PC-3 (cell line): ENCODE results near the gene RIMS4.

Experiments used
- CTCF ChIP-seq: fragments of 300-600 bp; sonication (generic); conservative IDR thresholded peaks from 2 replicates; pipeline ENCODE4 v1.5.1; 2017; ENCODE audit warnings: antibody characterized with exemption, low read depth, mild to moderate bottlenecking, low read length
- EZH2 ChIP-seq: fragments of 300-600 bp; sonication (generic); IDR thresholded peaks from one replicate; pipeline ENCODE4 v1.6.1; 2017; ENCODE audit warnings: antibody characterized with exemption, mild to moderate bottlenecking, low read length; ENCODE audit not compliant: unreplicated experiment

- no peak for TF ChIP-seq CTCF
- no peak for TF ChIP-seq EZH2
Measured at GRCh38 chr20:44765091-44765490, 45.3 kb downstream of the RIMS4 start.
